NCI-H1417 (cell line): Measurements from ENCODE around the gene DTX2.
"Not testable (repeated sequence)": the region's sequence is repeated elsewhere in the genome, so short reads cannot be mapped to it uniquely, and the experiment has no call there.

Source experiments
- DNase-seq, 3 experiments: peaks; one replicate each; lab custom pipeline; 2025; lab: John Stamatoyannopoulos, UW

DTX2 gene

DNA sequence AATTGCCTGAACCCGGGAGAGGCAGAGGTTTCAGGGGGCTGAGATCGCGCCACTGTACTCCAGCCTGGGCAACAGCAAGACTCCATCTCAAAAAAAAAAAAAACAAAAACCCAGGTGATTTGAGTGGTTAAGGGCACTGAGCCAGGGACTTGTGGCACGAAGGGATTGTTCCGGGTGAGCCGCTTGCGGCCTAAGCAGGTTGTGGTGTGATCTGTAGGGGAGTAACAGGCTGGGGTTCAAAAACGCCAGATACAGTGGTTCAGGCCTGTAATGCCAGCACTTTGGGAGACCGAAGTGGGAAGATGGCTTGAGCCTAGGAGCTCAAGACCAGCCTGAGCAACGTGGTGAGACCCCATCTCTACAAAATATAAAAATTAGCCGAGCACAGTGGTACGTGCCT lies 17.7 kb upstream of the DTX2 start:
- not testable (repeated sequence) for DNase-seq

DNA sequence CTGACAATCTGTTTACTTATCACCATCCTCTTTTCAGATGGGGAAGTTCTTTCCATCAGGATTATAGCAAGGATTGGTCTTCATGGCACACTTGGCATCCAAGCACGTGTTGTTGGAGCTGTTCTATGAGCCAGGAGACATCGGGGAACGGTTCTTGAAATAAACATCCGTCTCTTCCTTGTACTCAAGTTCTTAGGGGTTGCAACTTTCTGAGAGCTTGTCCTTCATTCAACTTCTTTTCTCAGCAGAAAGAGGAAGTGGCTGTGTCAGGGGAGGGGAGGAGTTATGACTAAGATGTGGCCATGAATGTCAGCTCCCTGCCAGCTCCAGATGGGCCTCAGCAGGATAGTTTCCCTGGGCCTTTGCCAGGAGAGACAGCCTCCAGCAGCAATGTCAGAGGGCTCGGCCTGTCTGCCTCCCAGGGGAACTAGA lies 15.9 kb upstream of the DTX2 start:
- DNase-seq: peak in 1 of 3 experiments; percentile 32

DNA sequence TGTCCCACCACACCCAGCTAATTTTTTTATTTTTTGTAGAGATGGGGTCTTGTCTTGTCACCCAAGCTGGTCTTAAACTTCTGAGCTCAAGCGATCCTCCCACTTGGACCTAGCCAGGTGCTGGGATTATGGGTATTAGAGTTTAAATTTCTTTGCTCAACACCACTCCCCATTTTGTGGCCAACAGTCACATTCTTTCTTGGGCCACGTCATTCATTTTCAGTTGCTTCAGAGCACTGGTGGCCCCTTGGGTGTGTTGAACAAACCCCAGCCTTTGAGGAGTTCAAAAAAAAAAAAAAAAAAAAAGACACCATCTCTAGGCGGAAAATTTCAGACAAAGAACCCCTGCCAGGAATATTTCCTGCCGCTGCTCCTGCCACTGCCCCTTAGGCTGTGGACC lies 4.5 kb upstream of the DTX2 start:
- DNase-seq: not testable (repeated sequence)

GRCh38 chr7:76458504-76458903 lies 3.0 kb upstream of the DTX2 start:
- DNase-seq: not testable (repeated sequence)

GRCh38 chr7:76460767-76461166 lies 742 bp upstream of the DTX2 start:
- DNase-seq: not testable (repeated sequence)

- not testable (repeated sequence) for DNase-seq
Measured at GRCh38 chr7:76462271-76462882, 868 bp downstream of the DTX2 start.

- not testable (repeated sequence) for DNase-seq
Measured at GRCh38 chr7:76464959-76465358, 3.5 kb downstream of the DTX2 start.

DNA sequence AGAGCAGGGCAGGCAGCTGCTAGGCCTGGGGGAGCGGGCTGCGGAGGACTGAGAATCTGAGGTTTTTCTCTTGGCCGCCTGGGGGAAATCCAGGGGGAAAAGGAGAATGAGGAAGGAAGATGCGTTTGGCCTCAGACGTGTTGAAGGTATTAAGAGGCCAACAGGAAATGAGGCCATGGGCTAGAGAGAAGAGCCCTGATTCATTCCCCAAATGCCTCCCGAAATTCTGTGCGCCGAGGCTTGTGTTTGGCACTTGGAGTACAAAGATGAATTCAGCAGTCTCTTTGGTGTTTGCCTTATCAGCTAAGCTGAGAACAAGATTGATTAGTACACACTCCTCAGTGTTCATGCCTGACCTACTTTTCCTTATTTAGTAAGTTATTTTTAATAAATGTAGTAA lies 4.4 kb downstream of the DTX2 start:
- not testable (repeated sequence) for DNase-seq

- DNase-seq: not testable (repeated sequence)
Measured at GRCh38 chr7:76467743-76468404, 6.4 kb downstream of the DTX2 start.

DNA sequence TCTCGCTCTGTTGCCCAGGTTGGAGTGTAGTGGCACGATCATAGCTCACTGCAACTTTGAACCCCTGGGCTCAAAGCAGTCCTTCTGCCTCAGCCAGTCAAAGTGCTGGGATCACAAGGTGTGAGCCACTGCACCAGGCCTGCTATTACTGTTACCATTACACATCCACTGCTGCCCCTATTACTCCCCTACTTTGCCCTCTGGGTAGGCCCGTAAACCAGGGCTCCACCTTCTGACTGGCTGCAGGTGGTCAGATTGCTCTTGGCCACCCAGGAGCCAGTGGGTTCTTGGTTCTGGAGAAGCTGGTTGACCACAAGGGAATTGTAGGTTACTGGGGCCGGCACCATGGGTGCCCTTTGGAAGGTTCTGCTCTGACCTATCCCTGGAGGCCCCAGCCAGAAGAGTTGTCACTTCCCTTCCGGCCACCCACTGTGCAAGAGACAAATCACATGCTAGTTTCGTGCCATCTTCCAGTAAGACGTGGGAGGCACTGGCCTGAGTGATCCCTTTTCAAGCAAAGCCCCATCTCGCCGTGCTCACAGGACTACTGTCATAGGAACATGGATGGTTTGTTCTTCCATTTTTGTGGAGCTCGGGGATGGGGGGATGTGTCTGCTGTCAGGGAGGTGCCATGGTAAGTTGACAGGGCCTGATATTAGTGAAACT lies 10.2 kb downstream of the DTX2 start:
- DNase-seq: not testable (repeated sequence)

GRCh38 chr7:76473097-76473496 lies 11.6 kb downstream of the DTX2 start:
- DNase-seq: not testable (repeated sequence)

- DNase-seq: not testable (repeated sequence)
Measured at GRCh38 chr7:76476280-76476679, 14.8 kb downstream of the DTX2 start.

DNA sequence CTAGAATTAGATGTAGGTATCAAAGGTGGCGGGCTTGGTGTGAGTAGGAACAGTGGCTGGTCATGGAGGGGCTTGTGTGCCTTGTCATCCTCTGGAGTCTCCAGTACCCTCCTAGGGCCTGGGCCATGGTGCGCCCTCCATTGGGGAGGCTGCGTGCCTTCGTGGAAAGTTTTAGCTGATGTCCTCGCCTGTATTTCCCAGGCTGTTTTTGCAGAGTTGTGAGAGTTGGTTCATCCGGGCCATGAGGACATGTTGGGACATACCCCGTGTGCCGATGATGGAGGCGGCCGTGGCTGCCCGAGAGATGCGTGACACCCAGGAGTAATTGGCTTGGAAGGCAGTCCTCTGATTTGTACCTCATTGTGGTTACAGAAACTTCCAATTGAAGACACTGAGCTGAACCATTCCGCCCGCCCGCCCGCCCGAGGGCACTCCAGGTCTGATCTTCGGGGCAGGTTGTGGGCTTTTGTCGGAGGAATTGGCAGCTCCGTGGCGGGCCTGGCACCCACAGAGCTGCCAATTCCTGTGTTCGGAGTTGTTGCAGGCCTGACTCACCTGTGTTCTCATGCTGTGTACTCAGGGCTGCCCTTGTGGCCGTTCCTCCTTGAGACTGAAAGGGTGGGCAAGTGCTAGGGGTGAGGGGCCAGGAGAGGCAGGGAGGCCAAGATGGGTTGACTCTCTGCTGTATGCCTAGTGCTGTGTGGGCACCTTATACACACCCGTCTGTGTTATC lies 15.4 kb downstream of the DTX2 start:
- not testable (repeated sequence) for DNase-seq

DNA sequence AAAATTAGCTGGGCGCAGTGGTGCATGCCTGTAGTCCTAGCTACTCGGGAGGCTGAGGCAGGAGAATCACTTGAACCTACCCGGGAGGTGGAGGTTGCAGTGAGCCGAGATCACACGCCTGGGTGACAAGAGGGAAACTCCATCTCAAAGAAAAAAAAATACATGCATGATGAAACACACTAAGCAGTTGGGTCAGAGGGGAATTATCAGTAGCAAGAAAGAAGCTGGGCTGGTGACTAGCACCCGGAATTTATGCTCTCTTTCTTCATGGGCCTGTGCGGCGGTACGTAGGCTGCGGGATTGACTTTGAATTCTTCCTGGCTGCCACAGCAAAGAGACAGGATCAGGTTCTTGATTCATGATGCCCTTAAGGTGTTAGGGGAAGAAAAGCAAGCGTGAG lies 18.1 kb downstream of the DTX2 start:
- not testable (repeated sequence) for DNase-seq

DNA sequence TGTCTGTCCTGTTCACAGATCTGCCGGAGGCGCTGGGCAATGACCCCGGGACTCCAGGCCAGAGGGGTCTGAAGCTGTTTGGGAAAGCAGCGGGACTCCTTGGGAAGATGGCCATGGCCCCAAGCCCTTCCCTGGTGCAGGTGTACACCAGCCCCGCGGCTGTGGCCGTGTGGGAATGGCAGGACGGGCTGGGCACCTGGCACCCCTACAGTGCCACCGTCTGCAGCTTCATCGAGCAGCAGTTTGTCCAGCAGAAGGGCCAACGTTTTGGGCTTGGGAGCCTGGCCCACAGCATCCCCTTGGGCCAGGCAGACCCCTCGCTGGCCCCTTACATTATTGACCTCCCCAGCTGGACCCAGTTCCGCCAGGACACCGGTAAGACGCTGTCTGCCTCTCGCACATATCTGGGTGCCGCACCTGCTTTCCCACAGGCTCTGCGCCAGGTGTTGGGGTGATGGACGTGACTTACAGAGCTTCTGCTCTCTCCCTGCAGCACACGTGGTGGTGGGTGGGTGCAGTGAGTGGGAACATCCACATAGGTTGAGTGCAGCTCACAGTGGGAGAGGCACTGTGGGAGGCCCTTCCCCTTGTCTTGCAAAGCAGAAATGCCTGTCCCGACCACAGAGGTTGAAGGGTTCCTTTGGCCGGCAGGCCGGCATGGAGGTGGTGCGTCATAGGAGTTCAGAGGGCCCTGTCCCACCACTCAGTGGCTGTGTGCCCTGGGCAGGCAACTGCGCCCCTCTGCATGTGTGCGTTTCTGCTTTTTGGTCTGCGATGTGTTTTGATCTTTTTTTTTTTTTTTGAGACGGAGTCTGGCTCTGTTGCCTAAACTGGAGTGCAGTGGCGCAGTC lies 19.1 kb downstream of the DTX2 start:
- not testable (repeated sequence) for DNase-seq

DNA sequence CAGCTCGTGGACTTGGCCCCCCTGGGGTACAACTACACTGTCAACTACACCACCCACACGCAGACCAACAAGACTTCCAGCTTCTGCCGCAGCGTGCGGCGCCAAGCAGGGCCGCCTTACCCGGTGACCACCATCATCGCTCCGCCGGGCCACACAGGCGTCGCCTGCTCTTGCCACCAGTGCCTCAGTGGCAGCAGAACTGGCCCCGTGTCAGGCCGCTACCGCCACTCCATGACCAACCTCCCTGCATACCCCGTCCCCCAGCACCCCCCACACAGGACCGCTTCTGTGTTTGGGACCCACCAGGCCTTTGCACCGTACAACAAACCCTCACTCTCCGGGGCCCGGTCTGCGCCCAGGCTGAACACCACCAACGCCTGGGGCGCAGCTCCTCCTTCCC lies 21.2 kb downstream of the DTX2 start:
- DNase-seq: not testable (repeated sequence)

- DNase-seq: not testable (repeated sequence)
Measured at GRCh38 chr7:76483081-76483480, 21.6 kb downstream of the DTX2 start.

GRCh38 chr7:76484456-76484855 lies 22.9 kb downstream of the DTX2 start:
- not testable (repeated sequence) for DNase-seq

DNA sequence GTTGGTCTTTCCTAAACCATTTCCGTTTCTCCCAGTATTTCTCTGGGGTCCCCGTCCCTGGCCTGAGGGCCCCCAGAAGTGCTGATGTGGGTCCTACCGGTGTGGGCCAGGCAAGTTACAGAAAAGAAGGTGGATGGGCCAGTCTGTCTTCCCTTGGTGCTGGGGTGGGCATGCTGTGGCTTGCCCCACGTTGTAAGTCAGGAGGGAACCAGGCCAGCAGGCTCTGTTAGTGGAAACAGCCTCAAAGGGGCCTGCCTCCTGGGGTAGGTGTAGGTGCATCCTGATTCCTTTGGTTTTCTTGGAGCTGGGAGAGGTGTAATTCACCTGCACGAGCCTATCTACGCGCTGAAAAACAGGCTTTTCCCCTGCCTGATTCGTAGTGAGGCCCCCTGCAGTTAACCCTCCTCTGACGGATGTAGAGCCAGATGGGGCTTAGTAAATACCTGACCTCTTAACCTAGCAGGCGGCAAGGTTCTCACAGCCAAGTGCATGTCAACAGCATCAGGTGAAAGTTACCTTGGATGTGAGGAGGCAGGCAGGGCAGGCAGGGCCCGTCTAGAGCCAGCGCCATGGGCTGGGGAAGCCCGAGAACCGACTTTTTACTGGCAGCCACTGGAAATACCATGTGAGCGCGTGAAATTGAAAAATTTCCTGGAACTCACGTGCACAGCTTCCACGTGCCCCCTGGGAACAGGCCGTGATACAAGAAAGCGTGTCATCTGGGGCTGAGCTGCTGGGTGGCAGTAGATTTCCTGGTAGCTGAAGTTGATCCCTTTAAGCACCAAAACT lies 24.5 kb downstream of the DTX2 start:
- not testable (repeated sequence) for DNase-seq

GRCh38 chr7:76486618-76487017 lies 25.1 kb downstream of the DTX2 start:
- DNase-seq: not testable (repeated sequence)

GRCh38 chr7:76487969-76488368 lies 26.5 kb downstream of the DTX2 start:
- DNase-seq: not testable (repeated sequence)
